GM12878 (cell line): ENCODE data around the gene CKS1B. TPM values are rescaled to one million over a fixed set of nuclear protein-coding genes. Genes with fewer than 3 reads are reported as not detected.

ENCODE experiments used
- ATAC-seq: fragments of 200-7000 bp; cut with Tn5 transposase; 3 replicates; pipeline ENCODE4 v1.9.1; 2020; ENCODE audit warnings: mild to moderate bottlenecking, moderate library complexity
- BruUV-seq: library from RNA; stranded (reverse); fragments of 400-500 nt; replicated peaks from 2 replicates; lab custom pipeline; 2021; lab: Mats Ljungman, UMichigan
- CTCF ChIA-PET: fragments of 300-600 bp; sonication (Branson Sonifier 250); formaldehyde crosslinking; extraction: SDS; loops from one replicate; lab custom pipeline; 2021; ENCODE audit warnings: inconsistent platforms; lab: Yijun Ruan, JAX
- POLR2A ChIA-PET: fragments of 350-600 bp; formaldehyde crosslinking; extraction: SDS; loops from one replicate; lab custom pipeline; 2021; ENCODE audit warnings: inconsistent platforms; lab: Charles Lee
- RAD21 ChIA-PET: fragments of 300-600 bp; sonication (Branson Sonifier 250); formaldehyde crosslinking; loops from one replicate; lab custom pipeline; 2023; ENCODE audit warnings: antibody characterized with exemption; ENCODE audit not compliant: unreplicated experiment; lab: Charles Lee
- SMC1A ChIA-PET: fragments of 300-600 bp; sonication (Branson Sonifier 250); formaldehyde crosslinking; loops from one replicate; lab custom pipeline; 2023; ENCODE audit not compliant: unreplicated experiment, uncharacterized antibody; lab: Charles Lee
- DNase-seq: peaks from one replicate; pipeline ENCODE4 v3.0.0-alpha.2; 2011; ENCODE audit warnings: low read depth, low spot score
- FAIRE-seq: peaks from 3 replicates; lab custom pipeline; 2011; peaks lifted over from hg19 to GRCh38; lab: Jason Lieb, UNC
- H2AFZ ChIP-seq: 2 replicates; pipeline ENCODE4 v1.6.0; 2011; ENCODE audit warnings: low read depth, low read length, control low read depth; ENCODE audit not compliant: control insufficient read depth
- H3K27ac ChIP-seq: 2 replicates; pipeline ENCODE4 v1.5.1; 2011; ENCODE audit warnings: control low read depth; ENCODE audit not compliant: control insufficient read depth, insufficient read depth
- H3K27me3 ChIP-seq, 2 experiments: replicated peaks in 1 of 2; 2 replicates each; pipeline versions ENCODE4 v1.6.0 to v1.6.1; 2011; ENCODE audit warnings: low read length in 1 of 2; ENCODE audit not compliant: control insufficient read depth in 2 of 2, insufficient read depth in 2 of 2
- H3K36me3 ChIP-seq, 2 experiments: 2 replicates each; pipeline ENCODE4 v1.5.1; 2011; ENCODE audit warnings: low read length in 1 of 2; ENCODE audit not compliant: control insufficient read depth in 2 of 2, insufficient read depth in 2 of 2
- H3K4me1 ChIP-seq: 2 replicates; pipeline ENCODE4 v1.6.1; 2011; ENCODE audit warnings: mild to moderate bottlenecking, low read length, moderate library complexity, mixed read lengths; ENCODE audit not compliant: control insufficient read depth, insufficient read depth
- H3K4me2 ChIP-seq: 2 replicates; pipeline ENCODE4 v1.6.0; 2011; ENCODE audit warnings: control low read depth; ENCODE audit not compliant: control insufficient read depth, insufficient read depth
- H3K4me3 ChIP-seq: fragments of 200-600 bp; sonication (generic); 2 replicates; pipeline ENCODE4 v1.5.1; 2016
- H3K79me2 ChIP-seq: 2 replicates; pipeline ENCODE4 v1.6.0; 2011; ENCODE audit warnings: low read length; ENCODE audit not compliant: control insufficient read depth, insufficient read depth
- H3K9ac ChIP-seq: 2 replicates; pipeline ENCODE4 v1.8.0; 2011; ENCODE audit warnings: low read length, control low read depth, mixed read lengths; ENCODE audit not compliant: control insufficient read depth, insufficient read depth
- H3K9me3 ChIP-seq: replicated peaks from 3 replicates; pipeline ENCODE4 v1.5.1; 2011; ENCODE audit warnings: mild to moderate bottlenecking, low read length; ENCODE audit not compliant: control insufficient read depth, insufficient read depth
- H4K20me1 ChIP-seq: 2 replicates; pipeline ENCODE4 v1.6.0; 2011; ENCODE audit not compliant: control insufficient read depth, insufficient read depth
- ESRRA ChIP-seq: IDR thresholded peaks from 2 replicates; pipeline ENCODE4 v1.6.1; 2012; ENCODE audit warnings: mild to moderate bottlenecking, low read length, improper control_type of control experiment
- NRF1 ChIP-seq: conservative IDR thresholded peaks from 2 replicates; pipeline ENCODE4 v1.6.1; 2011; ENCODE audit warnings: mild to moderate bottlenecking, low read depth, low read length, improper control_type of control experiment
- PAX8 ChIP-seq: fragments of 450-650 bp; IDR thresholded peaks from 2 replicates; pipeline ENCODE4 v1.6.1; 2017; ENCODE audit warnings: mild to moderate bottlenecking, moderate library complexity
- SMARCA5 ChIP-seq: fragments of 450-650 bp; IDR thresholded peaks from 2 replicates; pipeline ENCODE4 v1.6.1; 2017; ENCODE audit warnings: mild to moderate bottlenecking
- SREBF1 ChIP-seq: IDR thresholded peaks from 2 replicates; pipeline ENCODE4 v1.6.1; 2012; ENCODE audit warnings: mild to moderate bottlenecking, low read length
- SREBF2 ChIP-seq: IDR thresholded peaks from 2 replicates; pipeline ENCODE4 v1.6.1; 2012; ENCODE audit warnings: mild to moderate bottlenecking, low read length
- WGBS: methylation state at CpG from one replicate; pipeline ENCODE4 v1.1.6; 2016; ENCODE audit warnings: low lambda C conversion rate; ENCODE audit not compliant: insufficient replicate concordance, insufficient coverage; ENCODE audit errors: missing lambda C conversion rate; 5-methylcytosine and 5-hydroxymethylcytosine counted together
- in situ Hi-C: fragments of 300-500 bp; cut with MboI; formaldehyde crosslinking; loops from 9 replicates; pipeline ENCODE4 v1.14.3; 2018; ENCODE audit warnings: mixed read lengths
- intact Hi-C: fragments of 100-400 bp; cut with micrococcal nuclease; formaldehyde crosslinking; loops from one replicate; pipeline ENCODE4 v1.14.2; 2022; ENCODE audit not compliant: unreplicated experiment
- polyA plus RNA-seq, 11 experiments: library from polyadenylated mRNA; depleted of rRNA in 4 of 11; unstranded in 6 of 11; stranded (reverse) in 5 of 11; fragments of >200 nt; fragmentation: Nextera tagmentation in 4 of 11; fragmentation: Illumina TruSeq in 1 of 11; extraction: Ambion mirVana in 4 of 11; extraction: Trizol in 1 of 11; gene quantifications; 1 replicate in 1 of 11; 2 replicates in 10 of 11; pipeline versions ENCODE4 v1.2.1 to v1.2.3, GENCODE V29; 2011 to 2016; ENCODE audit warnings: inconsistent platforms in 2 of 11, missing spikeins in 2 of 11, low read depth in 1 of 11
- total RNA-seq, 4 experiments: library from RNA; depleted of rRNA in 3 of 4; stranded (reverse); fragments of >200 nt in 3 of 4; fragmentation: Illumina TruSeq in 1 of 4; extraction: Trizol in 1 of 4; gene quantifications; 2 replicates each; pipeline versions ENCODE4 v1.2.1 to v1.2.3, GENCODE V29; 2013 to 2021

CKS1B gene
- total and polyA plus RNA-seq, 10 of the 15 experiments (the other 5 are each of a cell fraction or from before 2014, with no cell fraction given), result 125 to 608 (median 364) TPM

DNA sequence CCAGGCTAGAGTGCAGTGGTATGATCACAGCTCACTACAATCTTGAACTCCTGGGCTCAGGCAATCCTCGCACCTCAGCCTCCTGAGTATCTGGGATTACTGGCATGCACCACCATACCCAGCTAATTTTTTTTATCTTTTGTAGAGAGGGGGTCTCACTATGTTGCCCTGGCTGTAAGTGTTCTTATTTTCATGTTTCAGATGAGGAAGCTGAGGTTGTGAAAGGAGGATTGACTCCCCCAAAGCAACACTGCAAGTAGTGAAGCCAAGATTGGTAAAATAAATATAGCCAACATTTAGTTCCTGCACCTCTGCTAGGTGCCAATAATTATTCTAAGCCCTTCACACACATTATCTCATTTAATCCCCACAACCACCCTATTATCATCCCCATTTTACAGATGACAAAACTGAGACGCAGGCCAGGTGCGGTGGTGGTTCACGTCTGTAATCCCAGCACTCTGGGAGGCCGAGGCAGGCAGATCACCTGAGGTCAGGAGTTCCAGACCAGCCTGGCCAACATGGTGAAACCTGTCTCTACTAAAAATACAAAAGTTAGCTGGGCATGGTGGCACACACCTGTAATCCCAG, 40.0 kb upstream of the CKS1B start:
- no peak overlapping the region for H3K4me2 ChIP-seq
- WGBS, result 99% methylated on average over 5 of the region's 5 CpGs
- no peak overlapping the region for H3K4me3 ChIP-seq
- intact Hi-C loops, result no loop called here
- POLR2A ChIA-PET, result interaction anchor here (0.6 to 2.8 kb wide), 6 partner anchors 11 to 375 kb away, joined by 3 to 19 read pairs (median 5); no protein-coding TSS in a partner anchor
- ATAC-seq, result no peak
- FAIRE-seq, result no peak
- DNase-seq, result no peak
- peaks cover 41% of the 10 kb centered on the region for H3K79me2 ChIP-seq
- H3K36me3 ChIP-seq, result peaks cover 0 to 6% of the 10 kb centered on the region in 2 experiments; a peak in 2 of 4 replicates
- TF ChIP-seq SREBF1 (no peak), SREBF2 (no peak), ESRRA (no peak), SMARCA5 (no peak), PAX8 (no peak), NRF1 (no peak)
- no peaks in the 10 kb centered on the region for H4K20me1 ChIP-seq
- no TSS peak for BruUV-seq
- RAD21 ChIA-PET, result interaction anchor here (0.9 to 1.6 kb wide), 2 partner anchors 10 to 187 kb away, joined by 3 read pairs; no protein-coding TSS in a partner anchor
- SMC1A ChIA-PET, result interaction anchor here (0.8 to 1.7 kb wide), 2 partner anchors 30 to 265 kb away, joined by 4 to 5 read pairs; no protein-coding TSS in a partner anchor
- H3K27me3 ChIP-seq, result no peaks in the 10 kb centered on the region
- no peak overlapping the region for H2AFZ ChIP-seq
- peaks cover 17% of the 10 kb centered on the region for H3K4me1 ChIP-seq
- no peak overlapping the region for H3K9ac ChIP-seq
- CTCF ChIA-PET, result interaction anchor here (0.6 to 2.2 kb wide), 2 partner anchors 56 to 61 kb away, joined by 3 to 8 read pairs; no protein-coding TSS in a partner anchor
- no peaks in the 10 kb centered on the region for H3K9me3 ChIP-seq
- no peak overlapping the region for H3K27ac ChIP-seq
- in situ Hi-C loops, result no loop called here
